Activated T-helper 1 cell treated with anti-CD3 and anti-CD28 coated beads, Interleukin-2, amount 50 U/mL, for 16 hours (primary cell): ENCODE measurements around the gene CCDC85A.

ENCODE experiments used
- DNase-seq, 2 donors: peaks; one replicate each; pipeline ENCODE4 v3.0.0-alpha.2; 2020; ENCODE audit warnings: low read depth in 1 of 2, low spot score in 1 of 2

Gene CCDC85A

GRCh38 chr2:56292951-56293350 is 109.2 kb downstream of the CCDC85A start:
- no peak for DNase-seq

GRCh38 chr2:56295666-56296065 is 111.9 kb downstream of the CCDC85A start:
- no peak for DNase-seq

GRCh38 chr2:56297671-56298070 is 113.9 kb downstream of the CCDC85A start:
- no peak for DNase-seq

- no peak for DNase-seq
Measured at GRCh38 chr2:56299171-56299691, 115.4 kb downstream of the CCDC85A start.

- DNase-seq, result no peak
Measured at GRCh38 chr2:56309626-56310170, 125.9 kb downstream of the CCDC85A start.

GRCh38 chr2:56313500-56313921 is 129.7 kb downstream of the CCDC85A start:
- no peak for DNase-seq

GRCh38 chr2:56314371-56314770 is 130.6 kb downstream of the CCDC85A start:
- no peak for DNase-seq

- no peak for DNase-seq
Measured at GRCh38 chr2:56314796-56315195, 131.0 kb downstream of the CCDC85A start.

- no peak for DNase-seq
Measured at GRCh38 chr2:56315376-56315775, 131.6 kb downstream of the CCDC85A start.

- DNase-seq, result no peak
Measured at GRCh38 chr2:56316011-56316410, 132.2 kb downstream of the CCDC85A start.

- DNase-seq, result no peak
Measured at GRCh38 chr2:56318147-56318546, 134.4 kb downstream of the CCDC85A start.

GRCh38 chr2:56325661-56326345 is 142.0 kb downstream of the CCDC85A start:
- no peak for DNase-seq

GRCh38 chr2:56326346-56326741 is 142.6 kb downstream of the CCDC85A start:
- DNase-seq, result no peak

GRCh38 chr2:56331810-56332209 is 148.0 kb downstream of the CCDC85A start:
- no peak for DNase-seq

- DNase-seq, result no peak
Measured at GRCh38 chr2:56333812-56334485, 150.2 kb downstream of the CCDC85A start.

- no peak for DNase-seq
Measured at GRCh38 chr2:56334622-56335021, 150.8 kb downstream of the CCDC85A start.

GRCh38 chr2:56335101-56335500 is 151.3 kb downstream of the CCDC85A start:
- no peak for DNase-seq

GRCh38 chr2:56337342-56337741 is 153.6 kb downstream of the CCDC85A start:
- no peak for DNase-seq

GRCh38 chr2:56338232-56338631 is 154.4 kb downstream of the CCDC85A start:
- no peak for DNase-seq

GRCh38 chr2:56344771-56345170 is 161.0 kb downstream of the CCDC85A start:
- no peak for DNase-seq

- no peak for DNase-seq
Measured at GRCh38 chr2:56347881-56348280, 164.1 kb downstream of the CCDC85A start.
